ENCODE results near the gene KRTAP6-1.

KRTAP6-1 gene

GRCh38 chr21:30613836-30614235 is at the start of gene KRTAP6-1:
KRTAP6-1 (minus strand) TSS chr21:30613930; CDS start chr21:30613904, 26 bp downstream.
- DNase-seq, result no peak

GRCh38 chr21:30652891-30653290 is 39.2 kb upstream of the KRTAP6-1 start:
- DNase-seq, result no peak

- DNase-seq, result no peak
Observed at GRCh38 chr21:30646904-30647414, 33.2 kb upstream of the KRTAP6-1 start.

GRCh38 chr21:30642564-30642963 is 28.8 kb upstream of the KRTAP6-1 start, which contains the start of gene KRTAP20-3:
KRTAP20-3 (plus strand) TSS chr21:30642864.
- no peak for DNase-seq

- no peak for DNase-seq
Observed at GRCh38 chr21:30638686-30639085, 25.0 kb upstream of the KRTAP6-1 start.

GRCh38 chr21:30634906-30635305 is 21.2 kb upstream of the KRTAP6-1 start, which contains the start of gene KRTAP20-2:
KRTAP20-2 (plus strand) TSS chr21:30635206; CDS start chr21:30635264, 58 bp downstream.
- no peak for DNase-seq

GRCh38 chr21:30629200-30629599 is 15.5 kb upstream of the KRTAP6-1 start:
- DNase-seq, result no peak

GRCh38 chr21:30628109-30628508 is 14.4 kb upstream of the KRTAP6-1 start:
- no peak for DNase-seq

- no peak for DNase-seq
Observed at GRCh38 chr21:30625449-30626165, 11.9 kb upstream of the KRTAP6-1 start.

- DNase-seq, result no peak
Observed at GRCh38 chr21:30623362-30623761, 9.6 kb upstream of the KRTAP6-1 start.

- no peak for DNase-seq
Observed at GRCh38 chr21:30620522-30620921, 6.8 kb upstream of the KRTAP6-1 start, which contains the start of gene KRTAP20-4. KRTAP20-4 (plus strand) TSS chr21:30620627.

- DNase-seq, result no peak
Observed at GRCh38 chr21:30620080-30620479, 6.3 kb upstream of the KRTAP6-1 start.

- DNase-seq, result no peak
Observed at GRCh38 chr21:30616125-30616524, 2.4 kb upstream of the KRTAP6-1 start, which contains the start of gene KRTAP20-1. KRTAP20-1 (plus strand) TSS chr21:30616425; CDS start chr21:30616455, 30 bp downstream.

- DNase-seq, result no peak
Observed at GRCh38 chr21:30615199-30615598, 1.5 kb upstream of the KRTAP6-1 start.

GRCh38 chr21:30612132-30612531 is 1.6 kb downstream of the KRTAP6-1 start:
- no peak for DNase-seq

- DNase-seq, result no peak
Observed at GRCh38 chr21:30605968-30606367, 7.8 kb downstream of the KRTAP6-1 start.

GRCh38 chr21:30600787-30601186 is 12.9 kb downstream of the KRTAP6-1 start, which contains the start of gene KRTAP22-1:
KRTAP22-1 (plus strand) TSS chr21:30601087.
- DNase-seq, result no peak

- DNase-seq, result no peak
Observed at GRCh38 chr21:30598802-30599201, 14.9 kb downstream of the KRTAP6-1 start, which contains the start of gene KRTAP6-2. KRTAP6-2 (minus strand) TSS chr21:30598902; CDS start chr21:30598874, 28 bp downstream.

- no peak for DNase-seq
Observed at GRCh38 chr21:30592140-30592539, 21.6 kb downstream of the KRTAP6-1 start, which contains the start of gene KRTAP6-3. KRTAP6-3 (plus strand) TSS chr21:30592440; CDS start chr21:30592446, 6 bp downstream.

GRCh38 chr21:30590297-30590696 is 23.4 kb downstream of the KRTAP6-1 start, which contains the start of gene KRTAP22-2:
KRTAP22-2 (minus strand) TSS chr21:30590397.
- no peak for DNase-seq

GRCh38 chr21:30582870-30583269 is 30.9 kb downstream of the KRTAP6-1 start:
- no peak for DNase-seq

- DNase-seq, result no peak
Observed at GRCh38 chr21:30580132-30580531, 33.6 kb downstream of the KRTAP6-1 start.

GRCh38 chr21:30579346-30579745 is 34.4 kb downstream of the KRTAP6-1 start:
- DNase-seq, result no peak

- DNase-seq, result no peak
Observed at GRCh38 chr21:30577766-30578165, 36.0 kb downstream of the KRTAP6-1 start.
